Mucosa of rectum (tissue), 2 donors: ENCODE measurements around the gene OR10H2.

Experiments
- H3K27ac ChIP-seq, 2 donors: one replicate each; pipeline ENCODE4 v1.7.0; 2013; ENCODE audit warnings: inconsistent platforms in 2 of 2, low read depth in 2 of 2, low read length in 2 of 2
- H3K27me3 ChIP-seq, 2 donors: one replicate each; pipeline ENCODE4 v1.7.0; 2013; ENCODE audit warnings: low read length in 2 of 2; ENCODE audit not compliant: control insufficient read depth in 2 of 2, insufficient read depth in 2 of 2
- H3K36me3 ChIP-seq, 2 donors: one replicate each; pipeline ENCODE4 v1.7.0; 2013; ENCODE audit warnings: low read length in 2 of 2; ENCODE audit not compliant: control insufficient read depth in 2 of 2, insufficient read depth in 2 of 2
- H3K4me1 ChIP-seq, 2 donors: one replicate each; pipeline ENCODE4 v1.7.0; 2013; ENCODE audit warnings: low read length in 2 of 2, mild to moderate bottlenecking in 1 of 2; ENCODE audit not compliant: control insufficient read depth in 2 of 2, insufficient read depth in 2 of 2
- H3K4me3 ChIP-seq, 2 donors: one replicate each; pipeline ENCODE4 v1.7.0; 2013; ENCODE audit warnings: low read length in 2 of 2
- H3K9ac ChIP-seq, 2 donors: one replicate each; pipeline ENCODE4 v1.7.0; 2013; ENCODE audit warnings: low read length in 2 of 2, low read depth in 1 of 2, mild to moderate bottlenecking in 1 of 2
- H3K9me3 ChIP-seq, 2 donors: one replicate each; pipeline ENCODE4 v1.7.0; 2013; ENCODE audit warnings: low read length in 2 of 2; ENCODE audit not compliant: control insufficient read depth in 2 of 2
- donor health status: healthy.
- donor health status: Normal muscosa, but diverticular disease.

OR10H2 gene

GRCh38 chr19:15714638-15715037, 13.2 kb upstream of the OR10H2 start:
- no peaks in the 10 kb centered on the region for H3K36me3 ChIP-seq
- no peak overlapping the region for H3K4me3 ChIP-seq
- H3K27me3 ChIP-seq, result no peaks in the 10 kb centered on the region
- peaks cover 5 to 9% of the 10 kb centered on the region in 2 donors for H3K4me1 ChIP-seq
- no peak overlapping the region for H3K27ac ChIP-seq
- no peaks in the 10 kb centered on the region for H3K9me3 ChIP-seq
- H3K9ac ChIP-seq, result no peak overlapping the region

- Histone ChIP-seq H3K36me3 (no peaks in the 10 kb centered on the region), H3K4me3 (no peak overlapping the region), H3K9ac (no peak overlapping the region), H3K4me1 (peaks cover 5 to 9% of the 10 kb centered on the region in 2 donors), H3K27ac (peak overlapping the region in 1 of 2 donors; percentile 66), H3K9me3 (no peaks in the 10 kb centered on the region), H3K27me3 (no peaks in the 10 kb centered on the region)
Observed at GRCh38 chr19:15715642-15716041, 12.2 kb upstream of the OR10H2 start.

GRCh38 chr19:15717809-15718208, 10.0 kb upstream of the OR10H2 start:
- Histone ChIP-seq H3K9me3 (no peaks in the 10 kb centered on the region), H3K9ac (no peak overlapping the region), H3K27me3 (peaks cover 1 to 4% of the 10 kb centered on the region in 2 donors), H3K4me1 (peaks cover 5 to 9% of the 10 kb centered on the region in 2 donors), H3K4me3 (no peak overlapping the region), H3K27ac (no peak overlapping the region), H3K36me3 (no peaks in the 10 kb centered on the region)

GRCh38 chr19:15721268-15721667, 6.6 kb upstream of the OR10H2 start:
- Histone ChIP-seq H3K27me3 (peaks cover 9 to 15% of the 10 kb centered on the region in 2 donors), H3K27ac (no peak overlapping the region), H3K9ac (no peak overlapping the region), H3K4me1 (peaks cover 2 to 3% of the 10 kb centered on the region in 2 donors), H3K9me3 (no peaks in the 10 kb centered on the region), H3K36me3 (no peaks in the 10 kb centered on the region), H3K4me3 (no peak overlapping the region)

GRCh38 chr19:15722956-15723355, 4.9 kb upstream of the OR10H2 start:
- Histone ChIP-seq H3K9ac (no peak overlapping the region), H3K27ac (no peak overlapping the region), H3K4me1 (no peaks in the 10 kb centered on the region), H3K27me3 (peaks cover 9 to 17% of the 10 kb centered on the region in 2 donors), H3K9me3 (no peaks in the 10 kb centered on the region), H3K4me3 (no peak overlapping the region), H3K36me3 (no peaks in the 10 kb centered on the region)

GRCh38 chr19:15730538-15730937, 2.7 kb downstream of the OR10H2 start:
- H3K4me3 ChIP-seq, result no peak overlapping the region
- no peaks in the 10 kb centered on the region for H3K36me3 ChIP-seq
- no peaks in the 10 kb centered on the region for H3K9me3 ChIP-seq
- H3K27me3 ChIP-seq, result peaks cover 0 to 5% of the 10 kb centered on the region in 2 donors
- no peak overlapping the region for H3K27ac ChIP-seq
- no peak overlapping the region for H3K9ac ChIP-seq
- H3K4me1 ChIP-seq, result no peaks in the 10 kb centered on the region

GRCh38 chr19:15732388-15732787, 4.6 kb downstream of the OR10H2 start:
- Histone ChIP-seq H3K4me3 (no peak overlapping the region), H3K36me3 (no peaks in the 10 kb centered on the region), H3K27ac (no peak overlapping the region), H3K4me1 (no peaks in the 10 kb centered on the region), H3K9me3 (no peaks in the 10 kb centered on the region), H3K27me3 (no peaks in the 10 kb centered on the region), H3K9ac (no peak overlapping the region)

GRCh38 chr19:15733895-15734294, 6.1 kb downstream of the OR10H2 start:
- Histone ChIP-seq H3K27ac (no peak overlapping the region), H3K9me3 (no peaks in the 10 kb centered on the region), H3K9ac (no peak overlapping the region), H3K4me1 (no peaks in the 10 kb centered on the region), H3K4me3 (no peak overlapping the region), H3K27me3 (no peaks in the 10 kb centered on the region), H3K36me3 (no peaks in the 10 kb centered on the region)

GRCh38 chr19:15737722-15738121, 9.9 kb downstream of the OR10H2 start, which contains the start of gene OR10H3:
Gene OR10H3, plus strand, starts transcription at chr19:15737985. Its CDS starts 3,408 bp downstream, at chr19:15741393.
- no peaks in the 10 kb centered on the region for H3K27me3 ChIP-seq
- H3K9me3 ChIP-seq, result peaks cover 0 to 5% of the 10 kb centered on the region in 2 donors
- H3K9ac ChIP-seq, result no peak within 1 kb of the TSS
- no peak within 1 kb of the TSS for H3K4me3 ChIP-seq
- H3K36me3 ChIP-seq, result no peaks in the 10 kb centered on the region
- no peak within 1 kb of the TSS for H3K27ac ChIP-seq
- no peaks in the 10 kb centered on the region for H3K4me1 ChIP-seq

GRCh38 chr19:15740785-15741184, 13.0 kb downstream of the OR10H2 start:
- Histone ChIP-seq H3K27me3 (no peaks in the 10 kb centered on the region), H3K27ac (no peak overlapping the region), H3K36me3 (no peaks in the 10 kb centered on the region), H3K9me3 (peaks cover 0 to 5% of the 10 kb centered on the region in 2 donors), H3K9ac (no peak overlapping the region), H3K4me3 (no peak overlapping the region), H3K4me1 (no peaks in the 10 kb centered on the region)

- Histone ChIP-seq H3K36me3 (no peaks in the 10 kb centered on the region), H3K4me1 (no peaks in the 10 kb centered on the region), H3K27me3 (peaks cover 5 to 16% of the 10 kb centered on the region in 2 donors), H3K9me3 (no peaks in the 10 kb centered on the region), H3K9ac (no peak overlapping the region), H3K4me3 (no peak overlapping the region), H3K27ac (no peak overlapping the region)
Observed at GRCh38 chr19:15748239-15748638, 20.4 kb downstream of the OR10H2 start.
